Measurements from ENCODE around the gene C12orf57.

Gene C12orf57

DNA sequence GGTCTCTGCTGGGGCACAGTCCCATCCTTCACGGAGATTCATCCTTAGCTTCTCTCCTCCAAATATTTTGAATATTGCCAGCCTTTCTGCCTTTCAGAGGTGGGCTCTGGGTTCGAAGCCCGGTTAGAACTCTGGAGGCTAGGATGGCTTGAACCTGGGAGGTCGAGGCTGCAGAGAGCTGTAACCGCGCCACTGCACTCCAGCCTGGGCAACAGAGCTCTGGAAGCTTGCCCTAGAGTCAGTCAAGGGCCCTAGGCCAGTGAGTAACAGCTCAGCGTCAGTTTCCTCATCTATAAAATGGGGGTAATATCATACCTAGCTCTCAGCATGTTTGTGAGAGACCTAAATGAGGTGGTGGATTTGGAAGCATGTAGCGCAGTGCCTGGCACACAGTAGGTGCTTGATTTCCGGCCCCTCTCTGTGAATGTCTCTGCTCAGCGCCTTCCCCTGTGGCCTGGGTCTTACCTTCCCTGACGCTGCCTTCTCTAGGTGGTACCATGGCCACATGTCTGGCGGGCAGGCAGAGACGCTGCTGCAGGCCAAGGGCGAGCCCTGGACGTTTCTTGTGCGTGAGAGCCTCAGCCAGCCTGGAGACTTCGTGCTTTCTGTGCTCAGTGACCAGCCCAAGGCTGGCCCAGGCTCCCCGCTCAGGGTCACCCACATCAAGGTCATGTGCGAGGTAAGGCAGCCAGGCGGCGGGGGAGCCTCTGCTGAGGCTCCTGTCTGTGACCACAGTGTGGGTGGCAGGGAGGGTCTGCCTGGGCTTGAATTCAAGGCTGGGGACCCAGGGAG is 10.7 kb downstream of the C12orf57 start:
- DNase-seq = peak; percentile 20

DNA sequence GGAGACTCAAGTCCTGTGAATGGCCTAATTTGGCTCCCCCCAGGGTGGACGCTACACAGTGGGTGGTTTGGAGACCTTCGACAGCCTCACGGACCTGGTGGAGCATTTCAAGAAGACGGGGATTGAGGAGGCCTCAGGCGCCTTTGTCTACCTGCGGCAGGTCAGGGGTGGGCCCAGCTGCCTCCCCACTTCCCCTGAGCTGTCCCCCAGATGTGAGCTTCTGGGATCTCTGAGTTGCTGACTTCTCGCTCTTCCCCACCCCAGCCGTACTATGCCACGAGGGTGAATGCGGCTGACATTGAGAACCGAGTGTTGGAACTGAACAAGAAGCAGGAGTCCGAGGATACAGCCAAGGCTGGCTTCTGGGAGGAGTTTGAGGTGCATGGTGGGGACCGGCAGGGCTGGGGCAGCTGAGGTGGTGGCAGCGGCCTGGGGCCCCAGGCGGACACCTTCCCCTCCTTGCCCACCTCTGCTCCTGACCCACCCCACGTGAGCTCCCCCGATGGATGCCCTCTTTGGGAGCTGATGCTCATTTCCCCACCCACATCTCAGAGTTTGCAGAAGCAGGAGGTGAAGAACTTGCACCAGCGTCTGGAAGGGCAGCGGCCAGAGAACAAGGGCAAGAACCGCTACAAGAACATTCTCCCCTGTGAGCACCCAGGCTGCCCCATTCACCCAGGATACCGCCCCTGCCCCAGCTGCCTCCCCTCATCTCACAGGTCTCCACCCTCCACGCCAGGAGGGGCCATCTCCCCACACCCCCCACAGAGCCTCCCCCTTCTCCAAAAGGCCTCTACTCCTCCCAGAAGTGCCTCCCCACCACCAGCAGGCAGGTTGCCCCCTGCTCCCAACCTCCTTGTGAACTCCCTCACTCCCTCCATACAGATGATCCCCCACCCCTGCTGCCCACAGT is 11.5 kb downstream of the C12orf57 start:
- no peak for DNase-seq

- DNase-seq = peak; percentile 46
Measured at GRCh38 chr12:6956021-6956727, 12.4 kb downstream of the C12orf57 start.

- peak; percentile 70 for DNase-seq
Measured at GRCh38 chr12:6957151-6957701, 13.4 kb downstream of the C12orf57 start.

- DNase-seq = peak; percentile 26
Measured at GRCh38 chr12:6957741-6958608, 14.2 kb downstream of the C12orf57 start.

GRCh38 chr12:6958609-6959057 is 14.8 kb downstream of the C12orf57 start:
- peak; percentile 24 for DNase-seq

DNA sequence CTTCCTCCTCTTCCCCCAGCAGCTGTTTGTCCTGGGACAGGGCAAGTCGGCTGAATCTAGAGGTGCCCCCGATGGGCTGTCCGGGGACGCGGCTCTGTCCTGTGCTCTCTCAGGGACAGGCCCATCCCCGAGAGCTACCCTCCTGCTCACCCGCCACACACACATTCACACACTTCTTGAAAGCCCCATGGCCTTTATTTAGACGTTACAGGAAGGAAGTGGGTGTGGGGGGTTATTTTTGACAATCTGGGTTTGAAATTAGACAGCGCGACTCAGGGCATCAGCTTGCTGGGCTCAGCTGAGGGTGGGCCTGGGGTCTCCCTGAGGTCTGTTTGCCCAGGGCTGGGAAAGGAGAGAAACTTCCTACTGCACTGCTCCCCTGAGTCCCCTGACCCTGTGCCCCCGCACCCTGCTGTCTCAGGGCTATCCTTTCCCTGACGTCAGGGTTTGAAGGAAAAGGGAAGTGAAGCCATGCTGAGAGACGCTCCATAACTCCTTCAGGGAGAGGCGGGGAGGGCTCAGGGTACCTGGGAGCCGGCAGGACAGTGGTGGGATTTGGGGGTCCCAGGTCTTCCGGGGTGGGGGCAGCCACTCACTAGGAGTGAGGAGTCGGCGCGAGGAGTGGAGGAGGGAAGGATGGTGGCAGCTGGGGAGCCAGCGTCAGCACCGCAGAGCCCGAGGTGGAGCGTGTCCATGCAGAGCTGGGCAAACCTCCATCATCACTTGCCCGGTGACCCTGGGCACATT is 15.4 kb downstream of the C12orf57 start:
- peak; percentile 91 for DNase-seq

DNA sequence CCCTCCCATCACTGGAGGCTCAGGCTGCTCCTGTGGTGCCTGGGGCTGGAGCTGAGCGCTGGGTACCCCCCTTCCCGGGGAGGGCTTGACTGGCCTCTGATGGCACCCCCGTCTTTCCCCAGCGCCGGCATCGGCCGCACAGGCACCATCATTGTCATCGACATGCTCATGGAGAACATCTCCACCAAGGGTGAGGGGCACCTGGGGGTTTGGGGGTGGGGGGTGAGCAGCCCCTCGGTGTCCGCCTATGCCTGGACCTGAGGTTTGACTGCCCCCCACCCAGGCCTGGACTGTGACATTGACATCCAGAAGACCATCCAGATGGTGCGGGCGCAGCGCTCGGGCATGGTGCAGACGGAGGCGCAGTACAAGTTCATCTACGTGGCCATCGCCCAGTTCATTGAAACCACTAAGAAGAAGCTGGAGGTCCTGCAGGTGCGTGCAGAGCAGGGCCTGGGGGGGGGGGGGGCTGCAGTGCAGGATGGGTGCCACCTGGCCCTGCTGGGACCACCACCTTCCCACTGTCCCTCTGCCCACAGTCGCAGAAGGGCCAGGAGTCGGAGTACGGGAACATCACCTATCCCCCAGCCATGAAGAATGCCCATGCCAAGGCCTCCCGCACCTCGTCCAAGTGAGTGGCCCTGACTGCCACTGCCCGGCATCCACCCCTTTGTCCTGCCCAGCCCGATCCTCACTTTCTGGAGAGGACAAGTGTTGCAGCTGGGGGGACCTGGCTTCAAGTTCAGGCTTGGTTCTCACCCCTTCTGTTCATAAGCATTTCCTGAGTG is 16.2 kb downstream of the C12orf57 start:
- no peak for DNase-seq

GRCh38 chr12:6960593-6961277 is 16.9 kb downstream of the C12orf57 start:
- peak; percentile 60 for DNase-seq

DNA sequence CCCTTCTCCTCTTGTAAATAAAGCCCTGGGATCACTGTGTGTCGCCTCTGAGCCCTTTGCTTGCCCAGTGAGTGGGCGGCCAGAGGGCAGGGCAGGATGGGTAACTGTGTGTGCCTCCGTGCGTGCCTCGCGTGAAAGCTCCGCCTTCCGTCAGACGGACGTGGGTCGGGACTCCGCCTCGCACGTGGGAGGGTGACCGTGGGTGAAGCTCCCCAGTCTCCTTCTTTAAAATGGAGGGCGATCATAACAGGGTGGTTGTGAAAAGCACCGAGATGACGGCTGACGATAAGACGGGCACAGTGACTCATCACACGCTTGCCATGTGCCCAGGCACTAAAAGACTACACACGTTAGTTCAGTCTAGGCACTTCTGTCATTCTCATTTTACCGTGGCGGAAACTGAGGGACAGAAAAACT is 17.5 kb downstream of the C12orf57 start:
- DNase-seq = peak; percentile 94

DNA sequence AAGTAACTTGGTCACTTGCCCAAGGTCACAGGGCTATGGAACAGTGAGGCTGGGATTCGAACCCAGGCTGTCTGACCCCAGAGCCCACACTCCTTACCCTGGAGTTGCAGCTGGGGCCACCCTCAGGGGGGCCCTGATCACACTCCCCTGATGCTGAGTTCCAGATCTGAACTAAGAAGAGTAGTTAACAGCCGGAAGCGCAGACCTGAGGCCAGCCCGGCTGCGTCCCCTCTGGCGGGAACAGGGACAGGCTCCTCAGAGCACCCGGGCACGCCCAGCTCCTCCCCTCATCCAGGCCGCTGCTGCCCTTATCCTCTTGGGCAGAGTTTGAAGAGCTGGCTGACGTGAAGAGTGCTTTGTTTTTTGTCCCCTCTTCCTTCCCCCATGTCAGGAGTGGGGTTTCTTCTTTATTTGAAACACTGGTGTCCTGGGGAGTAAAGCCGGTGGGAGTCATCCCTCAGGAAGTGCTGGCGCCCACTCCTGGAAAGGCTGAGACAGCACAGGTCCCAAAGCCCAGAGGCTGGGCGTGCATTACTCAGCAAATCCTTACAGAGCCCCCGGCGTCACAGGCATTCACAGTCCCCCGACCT is 18.0 kb downstream of the C12orf57 start:
- DNase-seq = no peak

- no peak for DNase-seq
Measured at GRCh38 chr12:6962285-6963015, 18.6 kb downstream of the C12orf57 start.

DNA sequence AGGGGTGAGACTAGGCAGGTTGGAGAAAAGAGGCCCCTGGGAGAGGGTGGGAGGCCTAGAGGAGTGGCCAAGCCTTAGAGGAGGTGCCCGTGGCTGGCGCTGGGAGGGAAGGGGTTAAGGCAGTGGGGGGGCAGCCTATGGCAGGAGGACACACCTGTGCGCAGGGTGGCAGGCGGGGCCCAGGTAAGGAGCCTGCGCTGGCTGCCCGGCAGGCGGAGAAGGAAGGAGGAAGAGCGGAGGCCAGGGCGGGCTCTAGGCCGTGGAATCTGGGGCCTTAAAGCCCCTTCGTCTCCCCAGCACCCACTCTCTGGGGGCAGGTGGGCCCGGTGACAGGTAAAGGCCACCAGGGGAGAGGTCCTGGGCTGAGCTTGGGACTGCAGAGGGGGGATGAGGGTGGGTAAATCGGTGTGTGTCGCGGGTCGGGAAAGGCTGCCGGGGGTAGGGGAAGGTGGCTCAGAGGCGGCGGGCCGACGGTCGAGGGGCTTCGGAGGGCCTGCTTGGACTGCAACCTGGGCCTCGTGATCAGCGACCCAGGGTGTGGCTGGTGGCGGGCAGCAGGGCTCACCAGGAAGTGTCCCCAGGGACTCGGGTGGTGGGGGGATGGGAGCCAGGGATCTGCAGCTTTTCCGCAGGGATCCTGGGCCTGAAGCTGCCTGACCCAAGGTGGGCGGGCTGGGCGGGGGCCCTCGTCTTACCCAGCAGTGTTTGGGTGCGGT is 19.4 kb downstream of the C12orf57 start:
- no peak for DNase-seq

DNA sequence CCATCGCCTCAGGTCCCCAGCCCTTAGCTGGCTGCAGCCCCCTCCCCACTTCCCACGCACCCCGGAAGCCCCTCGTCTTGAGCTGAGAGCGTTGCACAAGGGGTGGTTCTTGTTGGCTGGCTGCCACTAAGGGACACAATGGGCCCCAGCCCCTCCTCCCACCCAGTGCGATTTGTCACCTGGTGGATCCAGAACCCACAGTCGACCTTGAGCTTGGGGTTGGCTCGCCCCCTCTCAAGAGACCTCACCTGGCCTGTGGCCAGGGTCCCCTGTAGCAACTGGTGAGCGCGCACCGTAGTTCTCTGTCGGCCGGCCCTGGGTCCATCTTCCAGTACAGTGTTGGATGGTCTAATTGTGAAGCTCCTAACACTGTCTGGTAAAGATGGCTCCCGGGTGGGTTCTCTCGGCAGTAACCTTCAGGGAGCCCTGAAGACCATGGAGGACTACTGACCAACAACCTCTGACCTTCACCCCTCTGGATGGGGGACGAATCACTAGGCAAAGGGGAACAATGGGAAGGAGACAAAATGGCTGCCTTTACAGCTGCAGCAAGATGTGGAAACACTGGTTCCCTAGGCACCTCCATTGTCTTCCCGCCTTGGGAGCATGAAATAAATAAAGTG is 20.1 kb downstream of the C12orf57 start:
- DNase-seq = no peak

GRCh38 chr12:6964605-6965025 is 20.8 kb downstream of the C12orf57 start:
- DNase-seq = no peak

- peak; percentile 93 for DNase-seq
Measured at GRCh38 chr12:6965026-6965661, 21.3 kb downstream of the C12orf57 start.

DNA sequence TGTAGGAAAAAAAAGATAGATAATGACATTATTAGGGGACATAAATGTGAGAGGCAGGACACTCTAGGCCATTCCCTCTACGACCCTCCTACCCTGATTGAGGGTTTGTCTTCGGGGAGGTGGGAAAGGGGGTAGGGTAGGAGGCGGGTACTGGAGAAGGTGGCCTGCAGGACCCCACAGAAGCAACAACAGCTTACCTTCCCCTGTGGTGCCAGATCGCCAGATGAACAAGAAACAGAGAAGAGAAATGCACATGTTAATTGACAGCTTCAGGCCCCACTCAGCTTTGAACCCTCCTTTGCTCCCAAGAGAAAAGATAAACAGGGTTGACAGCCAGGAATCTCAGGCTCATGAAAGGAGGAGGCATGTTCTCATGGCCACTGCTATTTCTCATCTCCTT is 21.9 kb downstream of the C12orf57 start:
- no peak for DNase-seq

All from CD4-positive, alpha-beta T cell treated with Interleukin-10 for 1 hour (primary cell).